DOHH2 (cell line): Measurements from ENCODE around the gene CCL23.

ENCODE experiments used
- EZH2phosphoT487 ChIP-seq: fragments of 200-600 bp; sonication (generic); IDR thresholded peaks from 2 replicates; pipeline ENCODE4 v1.6.1; 2017; ENCODE audit warnings: borderline replicate concordance, mild to moderate bottlenecking, antibody characterized with exemption, low read length, moderate library complexity, mixed read lengths
- TF ChIP-seq, protein P1 (sequence below): fragments of 200-600 bp; sonication (generic); IDR thresholded peaks from one replicate; pipeline ENCODE4 v1.5.1; 2014; ENCODE audit warnings: antibody characterized with exemption, mild to moderate bottlenecking, low read depth, low read length; ENCODE audit not compliant: poor library complexity, severe bottlenecking

DNA sequence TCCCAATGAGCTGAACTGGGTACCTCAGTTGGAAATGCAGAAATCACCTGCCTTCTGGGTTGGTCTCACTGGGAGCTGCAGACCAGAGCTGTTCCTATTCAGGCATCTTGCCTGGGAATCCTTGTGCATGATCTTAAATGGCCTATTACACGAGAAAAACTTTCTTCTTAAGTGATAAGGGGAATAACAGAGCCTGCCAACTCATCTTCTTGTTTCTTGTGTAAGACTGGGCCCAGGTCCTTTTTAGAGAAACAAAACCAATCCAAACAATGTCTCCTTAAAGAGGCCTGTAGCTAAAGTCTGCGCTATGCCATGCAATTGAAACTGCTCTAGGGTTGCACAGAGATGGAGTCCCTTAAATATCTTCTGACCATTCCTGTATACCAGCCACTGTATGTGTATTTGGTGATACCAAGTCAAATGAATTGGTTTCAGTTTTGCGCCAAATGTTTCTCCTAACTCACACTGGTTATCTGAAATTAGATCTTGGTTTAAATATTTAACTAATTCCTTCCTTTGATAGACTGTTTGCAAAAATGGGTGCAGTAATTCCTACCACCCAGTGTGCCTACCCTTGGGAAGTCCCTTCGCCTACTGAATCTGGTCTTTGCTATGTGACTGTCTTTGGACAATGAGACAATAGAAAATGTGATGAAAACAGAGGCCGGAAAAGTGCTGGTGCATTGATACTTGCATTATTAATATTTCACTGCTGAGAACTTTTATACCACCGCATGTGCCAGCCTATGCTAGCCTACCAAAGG lies 6.5 kb upstream of the CCL23 start:
- TF ChIP-seq, protein P1, sequence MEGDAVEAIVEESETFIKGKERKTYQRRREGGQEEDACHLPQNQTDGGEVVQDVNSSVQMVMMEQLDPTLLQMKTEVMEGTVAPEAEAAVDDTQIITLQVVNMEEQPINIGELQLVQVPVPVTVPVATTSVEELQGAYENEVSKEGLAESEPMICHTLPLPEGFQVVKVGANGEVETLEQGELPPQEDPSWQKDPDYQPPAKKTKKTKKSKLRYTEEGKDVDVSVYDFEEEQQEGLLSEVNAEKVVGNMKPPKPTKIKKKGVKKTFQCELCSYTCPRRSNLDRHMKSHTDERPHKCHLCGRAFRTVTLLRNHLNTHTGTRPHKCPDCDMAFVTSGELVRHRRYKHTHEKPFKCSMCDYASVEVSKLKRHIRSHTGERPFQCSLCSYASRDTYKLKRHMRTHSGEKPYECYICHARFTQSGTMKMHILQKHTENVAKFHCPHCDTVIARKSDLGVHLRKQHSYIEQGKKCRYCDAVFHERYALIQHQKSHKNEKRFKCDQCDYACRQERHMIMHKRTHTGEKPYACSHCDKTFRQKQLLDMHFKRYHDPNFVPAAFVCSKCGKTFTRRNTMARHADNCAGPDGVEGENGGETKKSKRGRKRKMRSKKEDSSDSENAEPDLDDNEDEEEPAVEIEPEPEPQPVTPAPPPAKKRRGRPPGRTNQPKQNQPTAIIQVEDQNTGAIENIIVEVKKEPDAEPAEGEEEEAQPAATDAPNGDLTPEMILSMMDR = no peak
- no peak for TF ChIP-seq EZH2phosphoT487
